H1 (cell line): Measurements from ENCODE around the gene KSR2. TPM values are rescaled to one million over a fixed set of nuclear protein-coding genes. Genes with fewer than 3 reads are reported as not detected.

Source experiments
- CTCF ChIA-PET: fragments of 300-600 bp; sonication (Branson Sonifier 250); formaldehyde crosslinking; loops from one replicate; lab custom pipeline; 2021; ENCODE audit not compliant: partially characterized antibody; lab: Charles Lee
- POLR2A ChIA-PET: fragments of 300-600 bp; sonication (Branson Sonifier 250); formaldehyde crosslinking; loops from one replicate; lab custom pipeline; 2021; ENCODE audit warnings: inconsistent platforms; ENCODE audit not compliant: partially characterized antibody; lab: Charles Lee
- DNase-seq, 2 experiments: peaks; one replicate each; pipeline versions ENCODE4 v3.0.0 to v3.0.0-alpha.2; 2010 to 2022; ENCODE audit warnings: low spot score in 2 of 2, low read depth in 1 of 2, mixed read lengths in 1 of 2
- FAIRE-seq: peaks from 2 replicates; lab custom pipeline; 2011; peaks lifted over from hg19 to GRCh38; lab: Jason Lieb, UNC
- H2AFZ ChIP-seq: 2 replicates; pipeline ENCODE4 v1.8.1; 2012; ENCODE audit warnings: low read length, inconsistent platforms
- H2AK5ac ChIP-seq: 2 replicates; pipeline ENCODE4 v1.6.1; 2013; ENCODE audit warnings: low read depth, low read length
- H2BK120ac ChIP-seq: replicated peaks from 2 replicates; pipeline ENCODE3; 2013; ENCODE audit warnings: low read depth, low read length, inconsistent platforms
- H2BK12ac ChIP-seq: 2 replicates; pipeline ENCODE4 v1.6.1; 2013; ENCODE audit warnings: low read depth, low read length
- H2BK15ac ChIP-seq: 2 replicates; pipeline ENCODE4 v1.6.1; 2013; ENCODE audit warnings: low read length
- H2BK20ac ChIP-seq: 2 replicates; pipeline ENCODE4 v1.6.1; 2013; ENCODE audit warnings: low read length
- H2BK5ac ChIP-seq: 2 replicates; pipeline ENCODE4 v1.6.1; 2013; ENCODE audit warnings: low read depth, low read length
- H3K14ac ChIP-seq: 2 replicates; pipeline ENCODE4 v1.6.1; 2013; ENCODE audit warnings: inconsistent platforms; ENCODE audit not compliant: insufficient read length
- H3K18ac ChIP-seq: 2 replicates; pipeline ENCODE4 v1.6.1; 2013; ENCODE audit warnings: low read length; ENCODE audit errors: extremely low read depth
- H3K23ac ChIP-seq: 2 replicates; pipeline ENCODE4 v1.6.1; 2013; ENCODE audit warnings: inconsistent platforms; ENCODE audit not compliant: insufficient read length
- H3K23me2 ChIP-seq: 2 replicates; pipeline ENCODE4 v1.6.1; 2013; ENCODE audit warnings: low read depth, low read length
- H3K27ac ChIP-seq: 2 replicates; pipeline ENCODE4 v1.6.1; 2011; ENCODE audit warnings: low read depth, low read length, inconsistent platforms
- H3K27me3 ChIP-seq, 4 experiments: replicated peaks in 1 of 4; 1 replicate in 1 of 4; 2 replicates in 3 of 4; pipeline versions ENCODE4 v1.6.1 to v1.8.1; 2011 to 2013; ENCODE audit warnings: low read length in 3 of 4, mild to moderate bottlenecking in 3 of 4, inconsistent platforms in 2 of 4, mixed read lengths in 2 of 4, moderate library complexity in 1 of 4; ENCODE audit not compliant: control insufficient read depth in 3 of 4, insufficient read depth in 3 of 4; ENCODE audit errors: extremely low read depth in 1 of 4
- H3K36me3 ChIP-seq, 4 experiments: 2 replicates each; pipeline versions ENCODE4 v1.6.1 to v1.8.1; 2011 to 2013; ENCODE audit warnings: mild to moderate bottlenecking in 4 of 4, low read length in 3 of 4, moderate library complexity in 2 of 4, control low read depth in 1 of 4, inconsistent platforms in 1 of 4; ENCODE audit not compliant: insufficient read depth in 4 of 4, control insufficient read depth in 2 of 4
- H3K4ac ChIP-seq: replicated peaks from 2 replicates; pipeline ENCODE3; 2013; ENCODE audit warnings: low read length, low read depth, mixed read lengths, inconsistent platforms; ENCODE audit not compliant: insufficient read length
- H3K4me1 ChIP-seq, 4 experiments: replicated peaks in 1 of 4; 1 replicate in 1 of 4; 2 replicates in 3 of 4; pipeline versions ENCODE4 v1.6.1 to v1.8.1; 2011 to 2013; ENCODE audit warnings: low read length in 3 of 4, inconsistent platforms in 2 of 4, mixed read lengths in 1 of 4; ENCODE audit not compliant: insufficient read depth in 4 of 4, control insufficient read depth in 3 of 4
- H3K4me2 ChIP-seq, 2 experiments: 2 replicates each; pipeline versions ENCODE4 v1.6.1 to v1.8.1; 2011 to 2013; ENCODE audit warnings: low read depth in 2 of 2, low read length in 2 of 2, control low read depth in 1 of 2, inconsistent platforms in 1 of 2, mild to moderate bottlenecking in 1 of 2; ENCODE audit not compliant: insufficient read depth in 1 of 2
- H3K4me3 ChIP-seq, 4 experiments: fragments of 200-600, 300-600 bp in 1 of 4; sonication (generic), shearing (Covaris generic), sonication (Bioruptor Twin) in 1 of 4; 2 replicates each; pipeline versions ENCODE4 v1.5.1 to v1.8.1; 2011 to 2016; ENCODE audit warnings: low read length in 4 of 4, low read depth in 3 of 4, control low read depth in 2 of 4, inconsistent platforms in 2 of 4, mild to moderate bottlenecking in 2 of 4, mixed read lengths in 1 of 4, moderate library complexity in 1 of 4; ENCODE audit not compliant: insufficient read depth in 2 of 4; ENCODE audit errors: extremely low read depth in 1 of 4
- H3K56ac ChIP-seq: replicated peaks from 2 replicates; pipeline ENCODE3; 2013; ENCODE audit warnings: low read depth, mild to moderate bottlenecking, mixed read lengths, low read length, inconsistent platforms; ENCODE audit not compliant: insufficient read length
- H3K79me1 ChIP-seq: 2 replicates; pipeline ENCODE4 v1.6.1; 2013; ENCODE audit warnings: low read depth, low read length, control low read depth
- H3K79me2 ChIP-seq, 2 experiments: 2 replicates each; pipeline versions ENCODE4 v1.6.1 to v1.8.1; 2012 to 2013; ENCODE audit warnings: low read length in 2 of 2, mild to moderate bottlenecking in 2 of 2, inconsistent platforms in 1 of 2; ENCODE audit not compliant: insufficient read depth in 2 of 2, control insufficient read depth in 1 of 2
- H3K9ac ChIP-seq, 4 experiments: replicated peaks in 1 of 4; 1 replicate in 1 of 4; 2 replicates in 3 of 4; pipeline versions ENCODE4 v1.6.1 to v1.8.1; 2011 to 2013; ENCODE audit warnings: low read depth in 3 of 4, low read length in 3 of 4, control low read depth in 2 of 4, mild to moderate bottlenecking in 2 of 4, moderate library complexity in 2 of 4, inconsistent platforms in 1 of 4; ENCODE audit errors: extremely low read depth in 1 of 4
- H3K9me3 ChIP-seq, 2 experiments: 2 replicates each; pipeline versions ENCODE4 v1.6.1 to v1.8.1; 2012 to 2013; ENCODE audit warnings: mild to moderate bottlenecking in 2 of 2, moderate library complexity in 2 of 2, control low read depth in 1 of 2, inconsistent platforms in 1 of 2, low read depth in 1 of 2, low read length in 1 of 2, mixed read lengths in 1 of 2; ENCODE audit not compliant: insufficient read depth in 2 of 2
- H4K20me1 ChIP-seq, 2 experiments: replicated peaks in 1 of 2; 2 replicates each; pipeline versions ENCODE3 to v1.8.1; 2011 to 2013; ENCODE audit warnings: inconsistent platforms in 2 of 2, low read length in 2 of 2, mild to moderate bottlenecking in 1 of 2; ENCODE audit not compliant: insufficient read depth in 2 of 2, control insufficient read depth in 1 of 2
- H4K5ac ChIP-seq: 2 replicates; pipeline ENCODE4 v1.6.1; 2013; ENCODE audit warnings: low read length, low read depth, mixed read lengths, inconsistent platforms; ENCODE audit not compliant: insufficient read length
- H4K8ac ChIP-seq: 2 replicates; pipeline ENCODE4 v1.8.0; 2013; ENCODE audit warnings: mild to moderate bottlenecking, moderate library complexity, low read length, inconsistent platforms; ENCODE audit not compliant: insufficient read depth; ENCODE audit errors: extremely low read depth
- H4K91ac ChIP-seq: replicated peaks from 2 replicates; pipeline ENCODE3; 2013; ENCODE audit warnings: low read length, mixed read lengths, inconsistent platforms; ENCODE audit not compliant: insufficient read length
- E2F6 ChIP-seq: IDR thresholded peaks from 2 replicates; pipeline ENCODE4 v1.6.1; 2012; ENCODE audit warnings: inconsistent platforms
- JUN ChIP-seq: IDR thresholded peaks from 2 replicates; pipeline ENCODE4 v1.6.1; 2011; ENCODE audit warnings: low read depth, mild to moderate bottlenecking, improper control_type of control experiment, low read length
- RNF2 ChIP-seq: fragments of 200-900, 300-1000 bp; sonication (generic); IDR thresholded peaks from 2 replicates; pipeline ENCODE4 v1.7.1; 2016; ENCODE audit warnings: borderline replicate concordance, low read depth, mild to moderate bottlenecking, antibody characterized with exemption, low read length; ENCODE audit not compliant: poor library complexity, severe bottlenecking; ENCODE audit errors: missing control alignments
- WGBS, 2 experiments: shearing (Covaris generic) in 1 of 2; methylation state at CpG; one replicate each; pipeline versions ENCODE4 v1.1.6 to v1.1.7; 2013 to 2015; ENCODE audit warnings: low lambda C conversion rate in 2 of 2, mixed read lengths in 2 of 2, inconsistent platforms in 1 of 2, low coverage in 1 of 2, missing lambda C conversion rate in 1 of 2; ENCODE audit not compliant: insufficient replicate concordance in 2 of 2, insufficient coverage in 1 of 2, insufficient read length in 1 of 2; ENCODE audit errors: extremely low coverage in 1 of 2, missing lambda C conversion rate in 1 of 2; 5-methylcytosine and 5-hydroxymethylcytosine counted together
- polyA plus RNA-seq, 7 experiments: library from polyadenylated mRNA; depleted of rRNA in 3 of 7; stranded (reverse) in 5 of 7; unstranded in 2 of 7; fragments of >200 nt in 5 of 7; fragments of 200-250 nt in 2 of 7; gene quantifications; 1 replicate in 5 of 7; 2 replicates in 1 of 7; 4 replicates in 1 of 7; pipeline versions ENCODE4 v1.2.1 to v1.2.3, GENCODE V29; 2011 to 2013; ENCODE audit warnings: missing spikeins in 2 of 7, mixed read lengths in 2 of 7
- total RNA-seq: library from RNA; stranded (reverse); fragmentation: NEBNext Ultra II Directional; extraction: Animal tissue kit (Norgen Biotek cat#: 25700); gene quantifications from 2 replicates; pipeline ENCODE4 v1.2.1, GENCODE V29; 2021

Gene KSR2
- total and polyA plus RNA-seq, 2 of the 8 experiments (the other 6 are each of a cell fraction or from before 2014, with no cell fraction given), result 0.74 to 2.2 TPM

- Histone ChIP-seq H2BK5ac (peak overlapping the region; percentile 80; the same call in 1 of the 2 replicates), H3K79me2 (no peaks in the 10 kb centered on the region), H3K4ac (peak overlapping the region; percentile 80), H3K4me2 (no peak overlapping the region; a peak in 1 of 4 replicates), H3K79me1 (peaks cover 2% of the 10 kb centered on the region; the same call in 1 of the 2 replicates), H3K36me3 (peaks cover 0 to 3% (median 0%) of the 10 kb centered on the region in 4 experiments; a peak in 1 of 8 replicates), H3K23ac (no peak overlapping the region), H3K27ac (no peak overlapping the region), H2BK20ac (no peak overlapping the region), H3K9ac (no peak overlapping the region), H2AFZ (no peak overlapping the region), H3K18ac (no peak overlapping the region), H4K20me1 (peaks cover 0 to 11% of the 10 kb centered on the region in 2 experiments), H3K9me3 (peaks cover 0 to 14% of the 10 kb centered on the region in 2 experiments; a peak in 2 of 4 replicates), H2BK120ac (no peak overlapping the region), H4K8ac (no peak overlapping the region), H2AK5ac (peak overlapping the region; percentile 98), H3K56ac (no peak overlapping the region), H3K14ac (no peak overlapping the region), H4K91ac (peak overlapping the region; percentile 82), H3K23me2 (peaks cover 16% of the 10 kb centered on the region), H3K27me3 (no peaks in the 10 kb centered on the region; a peak in 2 of 7 replicates), H2BK12ac (peak overlapping the region; percentile 95; the same call in 1 of the 2 replicates), H3K4me1 (peaks cover 2 to 13% (median 10%) of the 10 kb centered on the region in 4 experiments; a peak in 5 of 7 replicates), H4K5ac (no peak overlapping the region), H2BK15ac (no peak overlapping the region), H3K4me3 (no peak overlapping the region)
- FAIRE-seq (no peak), DNase-seq (no peak)
- 97% methylated on average over 4 of the region's 4 CpGs; no CpG with 5 or more reads in 1 of the 2 experiments for WGBS, 2 experiments
- POLR2A ChIA-PET, result no interaction called here
- TF ChIP-seq RNF2, result no peak
- no peak for TF ChIP-seq E2F6
- no peak for TF ChIP-seq JUN
- CTCF ChIA-PET, result interaction anchor here (0.6 to 2.6 kb wide), 4 partner anchors 11 to 66 kb away, joined by 3 to 8 read pairs (median 4); no protein-coding TSS in a partner anchor
Observed at GRCh38 chr12:117792471-117792870, 176.3 kb downstream of the KSR2 start.
